ENCODE data around the gene SATL1. TPM values are rescaled to one million over a fixed set of nuclear protein-coding genes. Genes with fewer than 3 reads are reported as not detected.

SATL1 gene
- total and polyA plus RNA-seq, 12 donors: 0.09 to 2.1 (median 0.61) TPM; not detected in 1

DNA sequence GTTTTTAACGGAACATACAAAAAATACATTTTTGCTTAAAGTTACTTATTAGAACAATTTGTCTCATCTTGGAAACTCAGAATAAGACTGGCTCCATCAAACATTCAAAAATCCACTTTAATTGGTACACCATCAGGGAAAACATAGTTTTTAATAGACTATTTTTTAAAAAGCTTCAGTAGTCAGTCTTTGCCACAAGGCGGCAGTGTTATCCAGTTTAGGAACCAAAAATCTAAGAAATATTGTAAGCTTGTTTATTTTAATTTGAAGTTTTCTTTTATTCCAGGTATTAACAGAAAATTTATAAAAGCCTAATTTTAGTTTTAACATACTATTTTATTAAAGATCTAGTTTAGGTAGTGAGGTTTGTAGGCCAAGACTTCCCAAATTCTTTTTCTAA lies 132.2 kb downstream of the SATL1 start:
- intact Hi-C loops (cut with DNase I): loop anchor here (5.0 to 10.0 kb wide), 2 partner anchors 431 to 433 kb away; no protein-coding TSS in a partner anchor
- 25 to 35% (median 31%) methylated on average over 2 of the region's 2 CpGs for WGBS, 4 donors
- TF ChIP-seq, protein P1, sequence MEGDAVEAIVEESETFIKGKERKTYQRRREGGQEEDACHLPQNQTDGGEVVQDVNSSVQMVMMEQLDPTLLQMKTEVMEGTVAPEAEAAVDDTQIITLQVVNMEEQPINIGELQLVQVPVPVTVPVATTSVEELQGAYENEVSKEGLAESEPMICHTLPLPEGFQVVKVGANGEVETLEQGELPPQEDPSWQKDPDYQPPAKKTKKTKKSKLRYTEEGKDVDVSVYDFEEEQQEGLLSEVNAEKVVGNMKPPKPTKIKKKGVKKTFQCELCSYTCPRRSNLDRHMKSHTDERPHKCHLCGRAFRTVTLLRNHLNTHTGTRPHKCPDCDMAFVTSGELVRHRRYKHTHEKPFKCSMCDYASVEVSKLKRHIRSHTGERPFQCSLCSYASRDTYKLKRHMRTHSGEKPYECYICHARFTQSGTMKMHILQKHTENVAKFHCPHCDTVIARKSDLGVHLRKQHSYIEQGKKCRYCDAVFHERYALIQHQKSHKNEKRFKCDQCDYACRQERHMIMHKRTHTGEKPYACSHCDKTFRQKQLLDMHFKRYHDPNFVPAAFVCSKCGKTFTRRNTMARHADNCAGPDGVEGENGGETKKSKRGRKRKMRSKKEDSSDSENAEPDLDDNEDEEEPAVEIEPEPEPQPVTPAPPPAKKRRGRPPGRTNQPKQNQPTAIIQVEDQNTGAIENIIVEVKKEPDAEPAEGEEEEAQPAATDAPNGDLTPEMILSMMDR (IDR thresholded peaks at IDR 0.05): peak; percentile 48 to 78 (median 60)
- TF ChIP-seq POLR2A (IDR thresholded peaks at IDR 0.05): no peak

GRCh38 chrX:85109235-85109634 lies 134.3 kb downstream of the SATL1 start:
- Histone ChIP-seq H3K36me3 (replicated peaks in 1 of 2) (no peaks in the 10 kb centered on the region), H3K4me3 (no peak overlapping the region), H3K27ac (no peak overlapping the region), H3K27me3 (peaks cover 7% of the 10 kb centered on the region), H3K9me3 (replicated peaks in 1 of 3) (no peaks in the 10 kb centered on the region), H3K4me1 (replicated peaks in 1 of 2) (no peaks in the 10 kb centered on the region)
- intact Hi-C loops (cut with DNase I): no loop called here
- 55 to 89% (median 66%) methylated on average over 6 to 8 of the region's 8 CpGs for WGBS, 4 donors
- TF ChIP-seq, protein P1 (IDR thresholded peaks at IDR 0.05): peak in 2 of 6 experiments; percentile 31 to 40
- no peak for TF ChIP-seq POLR2A (IDR thresholded peaks at IDR 0.05)
- DNase-seq: peak in 2 of 7 donors; percentile 17 to 33

More for the DNA sequence above, 132.2 kb downstream of the SATL1 start:
- peak in 3 of 7 donors; percentile 15 to 32 (median 24) for DNase-seq
- Histone ChIP-seq H3K27me3 (peaks cover 7% of the 10 kb centered on the region), H3K4me1 (replicated peaks in 1 of 2) (no peaks in the 10 kb centered on the region), H3K36me3 (replicated peaks in 1 of 2) (no peaks in the 10 kb centered on the region), H3K27ac (no peak overlapping the region), H3K4me3 (no peak overlapping the region), H3K9me3 (replicated peaks in 1 of 3) (no peaks in the 10 kb centered on the region)

DNA sequence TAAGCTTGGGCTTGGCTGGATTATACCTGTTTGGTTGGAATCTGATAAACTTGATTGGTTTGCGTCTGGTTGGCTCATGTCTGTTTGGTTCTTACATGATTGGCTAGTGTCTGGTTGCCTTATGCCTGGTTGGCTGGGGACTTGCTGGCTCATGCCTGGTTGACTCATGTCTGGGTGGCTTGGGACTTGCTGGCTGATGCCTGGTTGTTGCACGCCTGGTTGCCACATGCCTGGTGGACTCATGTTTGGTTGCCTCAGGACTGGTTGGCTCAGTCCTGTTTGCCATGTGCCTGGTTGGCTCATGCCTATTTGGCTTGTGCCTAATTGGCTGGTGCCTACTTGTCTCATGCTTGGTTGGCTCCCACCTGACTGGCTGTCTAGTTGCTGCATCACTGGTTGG lies 135.4 kb downstream of the SATL1 start:
- no peak for DNase-seq
- intact Hi-C loops (cut with DNase I): no loop called here
- Histone ChIP-seq H3K4me1 (replicated peaks in 1 of 2) (no peaks in the 10 kb centered on the region), H3K27me3 (no peaks in the 10 kb centered on the region), H3K36me3 (replicated peaks in 1 of 2) (no peaks in the 10 kb centered on the region), H3K4me3 (no peak overlapping the region), H3K9me3 (replicated peaks in 1 of 3) (no peaks in the 10 kb centered on the region), H3K27ac (no peak overlapping the region)
- WGBS, 4 donors: 85 to 100% (median 98%) methylated on average over 1 to 2 of the region's 2 CpGs; no CpG with 5 or more reads in 1 of the 4 donors
- TF ChIP-seq, protein P1 (IDR thresholded peaks at IDR 0.05): no peak
- TF ChIP-seq POLR2A (IDR thresholded peaks at IDR 0.05): no peak

DNA sequence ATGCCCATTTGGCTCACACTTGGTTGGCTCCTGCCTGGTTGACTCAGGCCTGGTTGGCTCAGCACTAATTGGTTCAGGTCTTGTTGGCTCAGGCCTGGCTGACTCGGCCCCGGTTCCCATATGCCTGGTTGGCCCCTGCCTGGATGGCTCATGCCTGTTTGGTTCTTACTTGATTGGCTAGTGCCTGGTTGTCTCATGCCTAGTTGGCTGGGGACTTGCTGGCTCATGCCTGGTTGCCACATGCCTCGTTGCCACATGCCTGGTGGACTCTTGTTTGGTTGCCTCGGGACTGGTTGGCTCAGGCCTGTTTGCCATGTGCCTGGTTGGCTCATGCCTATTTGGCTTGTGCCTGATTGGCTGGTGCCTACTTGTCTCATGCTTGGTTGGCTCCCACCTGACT lies 136.2 kb downstream of the SATL1 start:
- Histone ChIP-seq H3K27me3 (no peaks in the 10 kb centered on the region), H3K4me1 (replicated peaks in 1 of 2) (no peaks in the 10 kb centered on the region), H3K9me3 (replicated peaks in 1 of 3) (no peaks in the 10 kb centered on the region), H3K27ac (no peak overlapping the region), H3K36me3 (replicated peaks in 1 of 2) (no peaks in the 10 kb centered on the region), H3K4me3 (no peak overlapping the region)
- 72 to 95% (median 90%) methylated on average over 3 to 4 of the region's 4 CpGs for WGBS, 4 donors
- TF ChIP-seq POLR2A (IDR thresholded peaks at IDR 0.05): no peak
- TF ChIP-seq, protein P1 (IDR thresholded peaks at IDR 0.05): no peak
- intact Hi-C loops (cut with DNase I): no loop called here
- DNase-seq: no peak

Measured in adrenal gland (tissue), 12 donors.